Neural cell (in vitro differentiated cells): ENCODE results near the gene MICU1.
A peak's percentile ranks its signal among the peaks of the same experiment; 100 is the strongest.

Source experiments
- EP300 ChIP-seq: fragments of 450-650 bp; conservative IDR thresholded peaks from 2 replicates; pipeline ENCODE4 v1.6.1; 2014; ENCODE audit warnings: antibody characterized with exemption, mild to moderate bottlenecking, moderate library complexity; ENCODE audit not compliant: poor library complexity, severe bottlenecking
- EZH2 ChIP-seq: fragments of 200-600, 300-800 bp; shearing (Covaris generic), sonication (generic); IDR thresholded peaks from 2 replicates; pipeline ENCODE4 v1.6.1; 2014; ENCODE audit warnings: antibody characterized with exemption, low read length, borderline replicate concordance, mild to moderate bottlenecking; ENCODE audit not compliant: insufficient read depth, poor library complexity, severe bottlenecking
- POLR2AphosphoS5 ChIP-seq: IDR thresholded peaks from 2 replicates; pipeline ENCODE4 v1.6.1; 2012
- TF ChIP-seq, protein P1 (sequence below): fragments of 450-650 bp; IDR thresholded peaks from 2 replicates; pipeline ENCODE4 v1.5.1; 2014; ENCODE audit warnings: antibody characterized with exemption, mild to moderate bottlenecking, moderate library complexity; ENCODE audit not compliant: poor library complexity, severe bottlenecking

DNA sequence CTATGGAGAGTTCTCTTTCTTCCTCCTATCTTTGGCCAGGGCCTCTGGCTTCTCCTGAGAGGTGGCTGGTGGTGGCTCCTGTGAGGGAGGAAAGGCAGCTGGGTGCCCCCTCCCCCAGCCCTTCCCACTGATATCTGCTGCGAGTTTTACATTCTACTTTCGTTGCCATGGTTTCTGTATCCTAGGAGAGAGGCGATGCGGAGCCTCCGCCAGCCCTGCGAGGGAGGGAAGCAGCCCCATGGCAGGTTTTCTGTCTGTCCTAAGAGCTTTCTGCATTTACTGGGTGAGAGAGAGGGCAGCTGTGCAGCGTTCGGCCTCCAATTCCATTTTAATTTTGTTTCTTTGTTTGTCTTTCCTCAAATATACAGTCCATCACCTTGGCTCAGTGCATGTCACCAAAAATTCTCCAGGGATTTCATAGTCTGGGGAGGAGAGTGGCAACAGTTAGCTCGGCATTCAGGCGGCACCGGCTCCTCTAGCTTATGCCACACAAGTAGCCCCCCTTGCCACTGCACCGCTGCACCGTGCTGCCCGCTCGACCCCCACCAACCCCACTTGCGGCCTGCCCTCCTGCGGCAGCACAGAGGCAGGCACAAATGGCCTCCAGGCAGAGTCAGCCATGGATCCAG lies 291.6 kb downstream of the MICU1 start:
- TF ChIP-seq, protein P1, sequence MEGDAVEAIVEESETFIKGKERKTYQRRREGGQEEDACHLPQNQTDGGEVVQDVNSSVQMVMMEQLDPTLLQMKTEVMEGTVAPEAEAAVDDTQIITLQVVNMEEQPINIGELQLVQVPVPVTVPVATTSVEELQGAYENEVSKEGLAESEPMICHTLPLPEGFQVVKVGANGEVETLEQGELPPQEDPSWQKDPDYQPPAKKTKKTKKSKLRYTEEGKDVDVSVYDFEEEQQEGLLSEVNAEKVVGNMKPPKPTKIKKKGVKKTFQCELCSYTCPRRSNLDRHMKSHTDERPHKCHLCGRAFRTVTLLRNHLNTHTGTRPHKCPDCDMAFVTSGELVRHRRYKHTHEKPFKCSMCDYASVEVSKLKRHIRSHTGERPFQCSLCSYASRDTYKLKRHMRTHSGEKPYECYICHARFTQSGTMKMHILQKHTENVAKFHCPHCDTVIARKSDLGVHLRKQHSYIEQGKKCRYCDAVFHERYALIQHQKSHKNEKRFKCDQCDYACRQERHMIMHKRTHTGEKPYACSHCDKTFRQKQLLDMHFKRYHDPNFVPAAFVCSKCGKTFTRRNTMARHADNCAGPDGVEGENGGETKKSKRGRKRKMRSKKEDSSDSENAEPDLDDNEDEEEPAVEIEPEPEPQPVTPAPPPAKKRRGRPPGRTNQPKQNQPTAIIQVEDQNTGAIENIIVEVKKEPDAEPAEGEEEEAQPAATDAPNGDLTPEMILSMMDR: peak; percentile 13
- TF ChIP-seq POLR2AphosphoS5: peak; percentile 36
- TF ChIP-seq EP300: peak; percentile 84
- TF ChIP-seq EZH2: no peak
